Right lobe of liver (tissue), 4 donors: ENCODE measurements around the gene RELL2.

ENCODE experiments used
- CTCF ChIP-seq, 4 donors: fragments of 200-600 bp in 3 of 4; fragments of 450-650 bp in 1 of 4; IDR thresholded peaks; one replicate each; pipeline versions ENCODE4 v1.5.1 to v1.8.0; 2016 to 2022; ENCODE audit warnings: antibody characterized with exemption in 4 of 4, mild to moderate bottlenecking in 2 of 4
- POLR2A ChIP-seq: fragments of 450-650 bp; IDR thresholded peaks from one replicate; pipeline ENCODE4 v1.6.1; 2017; ENCODE audit warnings: antibody characterized with exemption, mild to moderate bottlenecking
- donor health status: DM: no; HTN: no; CAD: no.
- donor health status: DM: no; HTN: no; CAD: no.
- donor health status: DM: no; HTN: yes; CAD: no.

- TF ChIP-seq CTCF (IDR thresholded peaks at IDR 0.05) (no peak), POLR2A (no peak)
Observed at GRCh38 chr5:141609044-141609443, 27.8 kb upstream of the RELL2 start.
